Measurements from ENCODE around the gene PRMT1. TPM values are rescaled to one million over a fixed set of nuclear protein-coding genes. Genes with fewer than 3 reads are reported as not detected.

Gene PRMT1
- total RNA-seq, 1 donor from 2014 or later, result 372 TPM

DNA sequence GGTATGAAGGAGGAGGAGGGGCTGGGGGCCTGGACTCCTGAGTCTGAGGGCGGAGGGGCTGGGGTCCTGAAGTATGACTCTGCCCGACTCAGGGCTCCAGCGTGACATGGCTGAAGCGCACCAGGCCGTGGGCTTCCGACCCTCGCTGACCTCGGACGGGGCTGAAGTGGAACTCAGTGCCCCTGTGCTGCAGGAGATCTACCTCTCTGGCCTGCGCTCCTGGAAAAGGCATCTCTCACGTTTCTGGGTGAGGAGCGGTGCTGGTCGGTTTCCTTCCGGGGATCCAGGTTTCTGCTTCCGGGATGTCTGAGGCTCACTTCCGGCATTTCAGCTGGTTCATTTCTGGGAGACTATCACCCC, 15.1 kb downstream of the PRMT1 start:
- DNase-seq (no peak), ATAC-seq (ENCODE audit: low read depth) (no peak)
- Mint-ChIP-seq H3K36me3 (ENCODE audit: low read depth) (peaks cover 19% of the 10 kb centered on the region), H3K4me1 (peaks cover 25% of the 10 kb centered on the region), H3K27ac (no peak overlapping the region), H3K9me3 (no peaks in the 10 kb centered on the region), H3K27me3 (peaks cover 22% of the 10 kb centered on the region), H3K4me3 (no peak overlapping the region)
- CTCF ChIA-PET, result no interaction called here
- intact Hi-C loops (cut with micrococcal nuclease), result no loop called here
- POLR2A ChIA-PET, result no interaction called here
- TF ChIP-seq, protein P1, sequence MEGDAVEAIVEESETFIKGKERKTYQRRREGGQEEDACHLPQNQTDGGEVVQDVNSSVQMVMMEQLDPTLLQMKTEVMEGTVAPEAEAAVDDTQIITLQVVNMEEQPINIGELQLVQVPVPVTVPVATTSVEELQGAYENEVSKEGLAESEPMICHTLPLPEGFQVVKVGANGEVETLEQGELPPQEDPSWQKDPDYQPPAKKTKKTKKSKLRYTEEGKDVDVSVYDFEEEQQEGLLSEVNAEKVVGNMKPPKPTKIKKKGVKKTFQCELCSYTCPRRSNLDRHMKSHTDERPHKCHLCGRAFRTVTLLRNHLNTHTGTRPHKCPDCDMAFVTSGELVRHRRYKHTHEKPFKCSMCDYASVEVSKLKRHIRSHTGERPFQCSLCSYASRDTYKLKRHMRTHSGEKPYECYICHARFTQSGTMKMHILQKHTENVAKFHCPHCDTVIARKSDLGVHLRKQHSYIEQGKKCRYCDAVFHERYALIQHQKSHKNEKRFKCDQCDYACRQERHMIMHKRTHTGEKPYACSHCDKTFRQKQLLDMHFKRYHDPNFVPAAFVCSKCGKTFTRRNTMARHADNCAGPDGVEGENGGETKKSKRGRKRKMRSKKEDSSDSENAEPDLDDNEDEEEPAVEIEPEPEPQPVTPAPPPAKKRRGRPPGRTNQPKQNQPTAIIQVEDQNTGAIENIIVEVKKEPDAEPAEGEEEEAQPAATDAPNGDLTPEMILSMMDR (IDR thresholded peaks at IDR 0.05), result no peak

DNA sequence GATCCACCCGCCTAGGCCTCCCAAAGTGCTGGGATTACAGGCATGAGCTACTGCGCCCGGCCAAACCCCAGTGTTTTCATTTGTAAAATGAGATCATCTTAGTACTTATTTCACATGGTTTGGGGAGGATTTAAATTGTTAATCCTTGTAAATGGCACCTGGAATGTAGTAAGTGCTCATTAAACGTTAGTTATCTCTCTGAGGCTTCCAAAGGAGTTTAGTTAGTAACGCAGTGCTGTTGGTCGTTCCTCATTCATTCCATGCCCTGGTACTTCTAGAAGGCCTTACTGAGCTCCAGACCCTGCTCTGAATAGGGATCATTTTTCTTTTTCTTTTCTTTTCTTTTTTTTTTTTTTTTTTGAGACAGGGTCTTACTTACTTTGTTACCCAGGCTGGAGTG, 19.0 kb downstream of the PRMT1 start:
- TF ChIP-seq, protein P1 (IDR thresholded peaks at IDR 0.05), result no peak

DNA sequence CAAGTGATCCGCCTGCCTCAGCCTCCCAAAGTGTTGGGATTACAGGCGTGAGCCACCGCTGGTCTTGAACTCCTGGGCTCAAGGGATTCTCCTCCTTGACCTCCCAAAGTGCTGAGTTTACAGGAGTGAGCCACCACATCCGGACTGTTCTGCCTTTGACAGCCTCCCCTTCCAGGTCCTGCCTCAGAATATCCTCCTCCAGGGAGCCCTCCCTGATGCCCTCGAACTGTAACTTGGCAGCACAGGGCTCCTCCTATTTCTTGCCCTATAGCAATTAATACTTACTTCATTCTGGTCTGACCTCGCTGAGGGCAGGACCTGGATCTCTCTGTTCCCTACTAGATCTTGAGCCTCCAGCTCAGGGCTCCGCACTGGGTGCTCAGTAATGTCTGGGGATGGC, 19.8 kb downstream of the PRMT1 start:
- CTCF ChIA-PET, result no interaction called here
- intact Hi-C loops (cut with micrococcal nuclease), result no loop called here
- no peak overlapping the region for H3K27ac Mint-ChIP-seq

More for the DNA sequence above, 19.0 kb downstream of the PRMT1 start:
- no peak for DNase-seq
- H3K27ac Mint-ChIP-seq, result no peak overlapping the region
- POLR2A ChIA-PET, result interaction anchor here (0.7 kb wide), 1 partner anchor 222 kb away, joined by 4 read pairs; no protein-coding TSS in a partner anchor
- intact Hi-C loops (cut with micrococcal nuclease), result no loop called here
- no peaks in the 10 kb centered on the region for H3K9me3 Mint-ChIP-seq
- H3K4me1 Mint-ChIP-seq, result peaks cover 6% of the 10 kb centered on the region
- ATAC-seq (ENCODE audit: low read depth), result no peak
- CTCF ChIA-PET, result no interaction called here
- no peak overlapping the region for H3K4me3 Mint-ChIP-seq
- H3K27me3 Mint-ChIP-seq, result peaks cover 15% of the 10 kb centered on the region
- H3K36me3 Mint-ChIP-seq (ENCODE audit: low read depth), result no peaks in the 10 kb centered on the region

DNA sequence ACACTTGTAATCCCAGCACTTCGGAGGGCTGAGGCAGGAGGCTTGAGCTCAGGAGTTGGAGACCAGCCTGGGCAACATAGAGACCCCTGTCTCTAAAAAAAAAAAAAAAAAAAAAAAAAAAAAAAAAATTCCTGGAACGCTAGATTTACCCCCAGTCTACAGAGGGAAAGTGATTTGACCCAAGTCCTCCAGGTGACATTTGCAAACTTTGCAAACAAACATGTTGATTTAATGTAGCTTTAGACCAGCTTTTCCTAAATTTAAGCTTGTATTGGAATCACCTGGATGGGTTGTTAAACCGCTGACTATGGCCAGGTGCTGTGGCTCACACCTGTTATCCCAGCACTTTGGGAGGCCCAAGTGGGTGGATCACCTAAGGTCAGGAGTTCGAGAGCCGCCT, 22.3 kb downstream of the PRMT1 start:
- Mint-ChIP-seq H3K4me3 (no peak overlapping the region), H3K9me3 (no peaks in the 10 kb centered on the region), H3K27ac (no peak overlapping the region), H3K36me3 (ENCODE audit: low read depth) (no peaks in the 10 kb centered on the region), H3K4me1 (no peaks in the 10 kb centered on the region), H3K27me3 (peaks cover 2% of the 10 kb centered on the region)
- TF ChIP-seq, protein P1 (IDR thresholded peaks at IDR 0.05), result no peak
- intact Hi-C loops (cut with micrococcal nuclease), result no loop called here
- ATAC-seq (ENCODE audit: low read depth) (no peak), DNase-seq (no peak)
- ChIA-PET POLR2A (interaction anchor here (0.7 to 0.9 kb wide), 2 partner anchors 18 to 699 kb away, joined by 8 to 13 read pairs; no protein-coding TSS in a partner anchor), CTCF (no interaction called here)

More for the DNA sequence above, 19.8 kb downstream of the PRMT1 start:
- H3K9me3 Mint-ChIP-seq, result no peaks in the 10 kb centered on the region
- H3K36me3 Mint-ChIP-seq (ENCODE audit: low read depth), result no peaks in the 10 kb centered on the region
- H3K27me3 Mint-ChIP-seq, result peaks cover 15% of the 10 kb centered on the region
- no peak overlapping the region for H3K4me3 Mint-ChIP-seq
- no peak for ATAC-seq (ENCODE audit: low read depth)
- no peaks in the 10 kb centered on the region for H3K4me1 Mint-ChIP-seq
- DNase-seq, result no peak
- POLR2A ChIA-PET, result no interaction called here
- TF ChIP-seq, protein P1 (IDR thresholded peaks at IDR 0.05), result no peak

DNA sequence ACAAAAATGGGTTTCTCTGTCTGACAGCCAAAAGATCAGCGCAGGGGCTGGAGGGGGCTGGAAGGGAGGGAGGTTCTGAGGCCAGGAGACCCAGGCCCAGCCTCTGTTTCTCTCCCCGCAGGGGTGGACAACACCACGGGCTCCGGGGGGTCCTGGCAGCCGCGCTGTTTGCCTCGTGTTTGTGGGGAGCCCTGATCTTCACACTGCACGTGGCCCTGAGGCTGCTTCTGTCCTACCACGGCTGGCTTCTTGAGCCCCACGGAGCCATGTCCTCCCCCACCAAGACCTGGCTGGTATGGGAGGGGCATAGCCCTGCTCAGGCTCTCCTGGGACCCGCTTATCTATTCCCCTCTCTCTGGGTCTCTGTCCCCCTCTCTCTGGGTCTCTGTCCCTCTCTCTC, 23.5 kb downstream of the PRMT1 start:
- no peaks in the 10 kb centered on the region for H3K9me3 Mint-ChIP-seq
- TF ChIP-seq, protein P1 (IDR thresholded peaks at IDR 0.05), result no peak
- ChIA-PET CTCF (no interaction called here), POLR2A (no interaction called here)
- peaks cover 2% of the 10 kb centered on the region for H3K27me3 Mint-ChIP-seq
- H3K27ac Mint-ChIP-seq, result no peak overlapping the region
- ATAC-seq (ENCODE audit: low read depth) (no peak), DNase-seq (no peak)
- intact Hi-C loops (cut with micrococcal nuclease), result no loop called here
- no peak overlapping the region for H3K4me3 Mint-ChIP-seq
- H3K36me3 Mint-ChIP-seq (ENCODE audit: low read depth), result no peaks in the 10 kb centered on the region
- H3K4me1 Mint-ChIP-seq, result no peaks in the 10 kb centered on the region

Data from activated B cell treated with CpG ODN at 0.5 μM for 24 hours (primary cell).